Measurements from ENCODE around the gene SYP.
A peak's percentile ranks its signal among the peaks of the same experiment; 100 is the strongest.

Gene SYP

GRCh38 chrX:49191574-49192011 lies 8.4 kb downstream of the SYP start:
- Histone ChIP-seq H2AFZ (ENCODE audit: low read depth) (peak overlapping the region; percentile 73), H3K79me2 (ENCODE audit: insufficient read depth, low read depth) (no peaks in the 10 kb centered on the region)

GRCh38 chrX:49190821-49191573 lies 9.0 kb downstream of the SYP start:
- H3K9ac ChIP-seq: peak overlapping the region; percentile 66
- H3K4me3 ChIP-seq (IDR thresholded peaks at IDR 0.05; ENCODE audit: insufficient read depth, low read depth, low read length): no peak overlapping the region
- peaks cover 8% of the 10 kb centered on the region for H3K4me1 ChIP-seq (ENCODE audit: low read depth, poor library complexity, severe bottlenecking)
- no peaks in the 10 kb centered on the region for H3K27me3 ChIP-seq (ENCODE audit: insufficient read depth, low read depth)
- H3K36me3 ChIP-seq (ENCODE audit: insufficient read depth): no peaks in the 10 kb centered on the region
- no peak for TF ChIP-seq CTCF (conservative IDR thresholded peaks at IDR 0.05; ENCODE audit: low read depth, low read length)
- no peaks in the 10 kb centered on the region for H3K79me2 ChIP-seq (ENCODE audit: insufficient read depth, low read depth)
- H3K4me2 ChIP-seq: peak overlapping the region; percentile 48; the same call in 1 of the 2 replicates
- peak overlapping the region; percentile 62 for H3K27ac ChIP-seq
- H4K20me1 ChIP-seq (ENCODE audit: insufficient read depth): no peaks in the 10 kb centered on the region
- H2AFZ ChIP-seq (ENCODE audit: low read depth): peak overlapping the region; percentile 73

More at GRCh38 chrX:49191574-49192011, 8.4 kb downstream of the SYP start:
- H3K4me1 ChIP-seq (ENCODE audit: low read depth, poor library complexity, severe bottlenecking): peaks cover 8% of the 10 kb centered on the region
- H3K4me2 ChIP-seq: peak overlapping the region; percentile 48
- no peak for TF ChIP-seq CTCF (conservative IDR thresholded peaks at IDR 0.05; ENCODE audit: low read depth, low read length)
- no peaks in the 10 kb centered on the region for H4K20me1 ChIP-seq (ENCODE audit: insufficient read depth)
- H3K27me3 ChIP-seq (ENCODE audit: insufficient read depth, low read depth): no peaks in the 10 kb centered on the region
- no peaks in the 10 kb centered on the region for H3K36me3 ChIP-seq (ENCODE audit: insufficient read depth)
- peak overlapping the region; percentile 66 for H3K9ac ChIP-seq
- H3K4me3 ChIP-seq (IDR thresholded peaks at IDR 0.05; ENCODE audit: insufficient read depth, low read depth, low read length): no peak overlapping the region
- H3K27ac ChIP-seq: peak overlapping the region; percentile 62

- H2AFZ ChIP-seq (ENCODE audit: low read depth): no peak overlapping the region
- no peaks in the 10 kb centered on the region for H3K36me3 ChIP-seq (ENCODE audit: insufficient read depth)
- H3K27me3 ChIP-seq (ENCODE audit: insufficient read depth, low read depth): no peaks in the 10 kb centered on the region
- H3K9ac ChIP-seq: no peak overlapping the region
- no peak for TF ChIP-seq CTCF (conservative IDR thresholded peaks at IDR 0.05; ENCODE audit: low read depth, low read length)
- no peak overlapping the region for H3K27ac ChIP-seq
- H3K4me2 ChIP-seq: no peak overlapping the region
- H3K4me3 ChIP-seq (IDR thresholded peaks at IDR 0.05; ENCODE audit: insufficient read depth, low read depth, low read length): no peak overlapping the region
- H3K4me1 ChIP-seq (ENCODE audit: low read depth, poor library complexity, severe bottlenecking): peaks cover 8% of the 10 kb centered on the region
- H4K20me1 ChIP-seq (ENCODE audit: insufficient read depth): no peaks in the 10 kb centered on the region
- 0 out of 2 replicates have a peak, but pooled peaks cover 4% of the 10 kb centered on the region for H3K79me2 ChIP-seq (ENCODE audit: insufficient read depth, low read depth)
Observed at GRCh38 chrX:49189606-49190005, 10.4 kb downstream of the SYP start.

- no peak for TF ChIP-seq CTCF (conservative IDR thresholded peaks at IDR 0.05; ENCODE audit: low read depth, low read length)
- no peak overlapping the region for H3K9ac ChIP-seq
- H3K27me3 ChIP-seq (ENCODE audit: insufficient read depth, low read depth): no peaks in the 10 kb centered on the region
- no peak overlapping the region for H2AFZ ChIP-seq (ENCODE audit: low read depth)
- H3K4me3 ChIP-seq (IDR thresholded peaks at IDR 0.05; ENCODE audit: insufficient read depth, low read depth, low read length): no peak overlapping the region
- H3K27ac ChIP-seq: no peak overlapping the region
- no peaks in the 10 kb centered on the region for H4K20me1 ChIP-seq (ENCODE audit: insufficient read depth)
- H3K79me2 ChIP-seq (ENCODE audit: insufficient read depth, low read depth): 0 out of 2 replicates have a peak, but pooled peaks cover 4% of the 10 kb centered on the region
- no peak overlapping the region for H3K4me2 ChIP-seq
- H3K4me1 ChIP-seq (ENCODE audit: low read depth, poor library complexity, severe bottlenecking): peaks cover 8% of the 10 kb centered on the region
- no peaks in the 10 kb centered on the region for H3K36me3 ChIP-seq (ENCODE audit: insufficient read depth)
Observed at GRCh38 chrX:49188468-49189076, 11.4 kb downstream of the SYP start.
